Kidney (tissue), 14 donors: ENCODE data around the gene PGPEP1. TPM values are rescaled to one million over a fixed set of nuclear protein-coding genes. Genes with fewer than 3 reads are reported as not detected.

ENCODE experiments used
- DNase-seq, 5 donors: peaks; one replicate each; pipeline ENCODE4 v3.0.0-alpha.2; 2013 to 2020
- FAIRE-seq: peaks from 2 replicates; lab custom pipeline; 2012; peaks lifted over from hg19 to GRCh38; lab: Jason Lieb, UNC
- H3K27ac ChIP-seq, 2 donors: one replicate each; pipeline ENCODE4 v1.7.0; 2013; ENCODE audit warnings: low read depth in 2 of 2, low read length in 2 of 2, inconsistent platforms in 1 of 2
- H3K27me3 ChIP-seq: one replicate; pipeline ENCODE4 v1.7.1; 2013; ENCODE audit warnings: low read length, inconsistent platforms; ENCODE audit not compliant: control insufficient read depth, insufficient read depth
- H3K36me3 ChIP-seq, 3 donors: one replicate each; pipeline versions ENCODE4 v1.7.0 to v1.7.1; 2013; ENCODE audit warnings: low read length in 3 of 3, control low read depth in 1 of 3, inconsistent platforms in 1 of 3; ENCODE audit not compliant: insufficient read depth in 3 of 3, control insufficient read depth in 2 of 3
- H3K4me1 ChIP-seq, 3 donors: one replicate each; pipeline versions ENCODE4 v1.7.0 to v1.7.1; 2013; ENCODE audit warnings: low read length in 3 of 3, inconsistent platforms in 1 of 3, low read depth in 1 of 3; ENCODE audit not compliant: control insufficient read depth in 2 of 3, insufficient read depth in 2 of 3
- H3K4me3 ChIP-seq, 3 donors: one replicate each; pipeline versions ENCODE4 v1.7.0 to v1.8.1; 2013; ENCODE audit warnings: low read length in 3 of 3, control low read depth in 1 of 3, inconsistent platforms in 1 of 3
- H3K9ac ChIP-seq, 3 donors: one replicate each; pipeline versions ENCODE4 v1.7.0 to v1.7.1; 2013; ENCODE audit warnings: low read length in 3 of 3, control low read depth in 1 of 3, inconsistent platforms in 1 of 3
- H3K9me3 ChIP-seq, 3 donors: one replicate each; pipeline versions ENCODE4 v1.7.0 to v1.7.1; 2013; ENCODE audit warnings: low read length in 3 of 3, control low read depth in 1 of 3, inconsistent platforms in 1 of 3; ENCODE audit not compliant: control insufficient read depth in 2 of 3, insufficient read depth in 1 of 3
- CTCF ChIP-seq: IDR thresholded peaks from 3 replicates; pipeline ENCODE4 v1.5.1; 2012; ENCODE audit warnings: mild to moderate bottlenecking, moderate library complexity, borderline replicate concordance; ENCODE audit not compliant: insufficient read depth; ENCODE audit errors: extremely low read depth
- intact Hi-C: fragments of 100-400 bp; cut with DNase I; formaldehyde crosslinking; loops from one replicate; pipeline ENCODE4 v1.11.1; 2022
- polyA plus RNA-seq: library from polyadenylated mRNA; stranded (reverse); fragments of 350-450 nt; fragmentation: Illumina TruSeq; extraction: RNeasy Lipid Tissue Mini Kit (QIAGEN cat#74804); gene quantifications from one replicate; pipeline ENCODE4 v1.2.3, GENCODE V29; 2014; ENCODE audit warnings: low read depth, low replicate concordance; ENCODE audit not compliant: insufficient read depth
- total RNA-seq: library from RNA; stranded (reverse); fragmentation: NEBNext Ultra II Directional; extraction: Animal tissue kit (Norgen Biotek cat#: 25700); gene quantifications from one replicate; pipeline ENCODE4 v1.2.1, GENCODE V29; 2021
- donor health status: control.
- donor health status: control.
- donor health status: control.
- donor health status: control.
- donor health status: control.
- donor health status: DM: yes; HTN: yes; CAD: no.
- donor health status: Normal renal cell carcinoma (clear cell type).

PGPEP1 gene
- total and polyA plus RNA-seq, 2 donors from 2014 or later = 54.5 to 76.1 TPM

DNA sequence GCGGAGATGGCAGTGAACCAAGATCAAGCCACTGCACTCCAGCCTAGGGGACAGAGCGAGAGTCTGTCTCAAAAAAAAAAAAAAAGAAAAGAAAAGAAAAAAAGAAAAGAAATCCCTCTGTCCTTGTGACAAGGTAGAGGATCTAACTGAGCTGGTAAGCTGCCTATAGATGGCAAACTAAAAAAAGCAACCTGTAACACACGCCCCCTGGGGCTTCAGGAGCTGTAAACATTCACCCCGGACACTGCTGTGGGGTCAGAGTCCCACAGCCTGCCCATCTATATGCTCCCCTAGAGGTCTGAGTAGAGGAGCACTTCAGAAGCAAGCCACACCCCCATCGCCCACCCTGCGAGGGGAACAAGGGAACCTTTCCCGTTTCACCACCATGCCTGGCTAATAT, 4.3 kb upstream of the PGPEP1 start:
- Histone ChIP-seq H3K4me1 (peaks cover 0 to 22% (median 14%) of the 10 kb centered on the region in 3 donors), H3K4me3 (no peak overlapping the region), H3K9me3 (no peaks in the 10 kb centered on the region), H3K9ac (no peak overlapping the region), H3K27me3 (no peaks in the 10 kb centered on the region), H3K36me3 (no peaks in the 10 kb centered on the region), H3K27ac (no peak overlapping the region)
- FAIRE-seq (no peak), DNase-seq (no peak)
- TF ChIP-seq CTCF = no peak
- intact Hi-C loops = no loop called here

DNA sequence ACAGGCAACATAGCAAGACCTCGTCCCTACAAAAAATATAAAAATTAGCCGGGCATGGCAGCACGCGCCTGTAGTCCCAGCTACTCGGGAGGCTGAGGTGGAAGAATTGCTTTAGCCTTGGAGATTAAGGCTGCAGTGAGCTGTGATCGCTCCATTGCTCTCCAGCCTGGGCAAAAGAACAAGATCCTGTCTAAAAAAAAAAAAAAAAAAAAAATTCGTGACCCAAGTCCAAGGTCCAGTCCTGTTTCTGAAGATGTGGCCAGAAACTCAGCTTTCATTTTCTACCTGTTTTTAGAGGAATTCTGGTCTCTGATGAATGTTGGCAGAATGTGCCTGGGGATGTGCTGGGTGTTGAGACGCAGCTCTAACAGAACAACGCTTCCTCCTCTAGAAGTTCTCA, 1.9 kb upstream of the PGPEP1 start:
- FAIRE-seq = no peak
- H3K4me1 ChIP-seq = peaks cover 0 to 22% (median 16%) of the 10 kb centered on the region in 3 donors
- H3K27ac ChIP-seq = peak overlapping the region; percentile 60 to 74
- no peak overlapping the region for H3K4me3 ChIP-seq
- H3K9me3 ChIP-seq = no peaks in the 10 kb centered on the region
- no peaks in the 10 kb centered on the region for H3K36me3 ChIP-seq
- peak in 1 of 5 donors; percentile 27 for DNase-seq
- H3K9ac ChIP-seq = peak overlapping the region in 1 of 3 donors; percentile 41
- no peak for TF ChIP-seq CTCF
- intact Hi-C loops = no loop called here
- H3K27me3 ChIP-seq = no peaks in the 10 kb centered on the region

- no peak for TF ChIP-seq CTCF
- FAIRE-seq = no peak
- DNase-seq = peak in 1 of 5 donors; percentile 44
- no peaks in the 10 kb centered on the region for H3K36me3 ChIP-seq
- H3K9ac ChIP-seq = peak overlapping the region in 1 of 3 donors; percentile 55
- intact Hi-C loops = loop anchor here (10.0 kb wide), 1 partner anchor 65 kb away; no protein-coding TSS in a partner anchor
- no peaks in the 10 kb centered on the region for H3K27me3 ChIP-seq
- H3K9me3 ChIP-seq = no peaks in the 10 kb centered on the region
- H3K4me1 ChIP-seq = peaks cover 0 to 18% (median 16%) of the 10 kb centered on the region in 3 donors
- H3K4me3 ChIP-seq = peak overlapping the region in 2 of 3 donors; percentile 65 to 78
- peak overlapping the region; percentile 13 to 63 for H3K27ac ChIP-seq
Observed at GRCh38 chr19:18339723-18340122, 675 bp upstream of the PGPEP1 start.
